Activated CD4-positive, alpha-beta T cell treated with anti-CD3 and anti-CD28 coated beads, Interleukin-2, amount 10 ng/mL, durations not matched to agents 7 days and 5 days (primary cell): ENCODE data around the gene WNT2B. TPM values are rescaled to one million over a fixed set of nuclear protein-coding genes. Genes with fewer than 3 reads are reported as not detected.

ENCODE experiments used
- CTCF ChIA-PET: fragments of 350-600 bp; sonication (Branson Sonifier 250); formaldehyde crosslinking; loops from one replicate; lab custom pipeline; 2021; ENCODE audit warnings: antibody characterized with exemption; lab: Charles Lee
- POLR2A ChIA-PET: fragments of 350-600 bp; sonication (Branson Sonifier 250); formaldehyde crosslinking; loops from one replicate; lab custom pipeline; 2021; ENCODE audit warnings: antibody characterized with exemption; lab: Charles Lee
- DNase-seq: peaks from one replicate; pipeline ENCODE4 v3.0.0-alpha.2; 2020
- H3K27ac Mint-ChIP-seq: one replicate; pipeline ENCODE4 v1.8.0; 2021; ENCODE audit warnings: mild to moderate bottlenecking, moderate library complexity, mixed read lengths
- H3K27me3 Mint-ChIP-seq: one replicate; pipeline ENCODE4 v1.8.0; 2021; ENCODE audit warnings: mixed read lengths
- H3K36me3 Mint-ChIP-seq: one replicate; pipeline ENCODE4 v1.8.0; 2021; ENCODE audit warnings: low read depth, mixed read lengths
- H3K4me1 Mint-ChIP-seq: one replicate; pipeline ENCODE4 v1.8.0; 2021; ENCODE audit warnings: mixed read lengths
- H3K4me3 Mint-ChIP-seq: one replicate; pipeline ENCODE4 v1.8.0; 2021; ENCODE audit warnings: mild to moderate bottlenecking, moderate library complexity, mixed read lengths
- H3K9me3 Mint-ChIP-seq: one replicate; pipeline ENCODE4 v1.8.0; 2021; ENCODE audit warnings: mixed read lengths
- total RNA-seq, 2 experiments: library from RNA; stranded (reverse); gene quantifications; one replicate each; pipeline ENCODE4 v1.2.3, GENCODE V29; 2021

Gene WNT2B
- total RNA-seq, 2 experiments from 2014 or later: not detected

- no peaks in the 10 kb centered on the region for H3K9me3 Mint-ChIP-seq
- POLR2A ChIA-PET: no interaction called here
- no peak overlapping the region for H3K4me3 Mint-ChIP-seq
- CTCF ChIA-PET: interaction anchor here (0.6 kb wide), 1 partner anchor 91 kb away, joined by 3 read pairs; no protein-coding TSS in a partner anchor
- no peaks in the 10 kb centered on the region for H3K36me3 Mint-ChIP-seq
- no peak overlapping the region for H3K27ac Mint-ChIP-seq
- H3K4me1 Mint-ChIP-seq: no peaks in the 10 kb centered on the region
- no peaks in the 10 kb centered on the region for H3K27me3 Mint-ChIP-seq
- DNase-seq: no peak
Observed at GRCh38 chr1:112536561-112536960, 27.8 kb downstream of the WNT2B start.

- no peaks in the 10 kb centered on the region for H3K36me3 Mint-ChIP-seq
- ChIA-PET CTCF (no interaction called here), POLR2A (no interaction called here)
- no peak overlapping the region for H3K4me3 Mint-ChIP-seq
- no peak overlapping the region for H3K27ac Mint-ChIP-seq
- no peaks in the 10 kb centered on the region for H3K27me3 Mint-ChIP-seq
- no peaks in the 10 kb centered on the region for H3K9me3 Mint-ChIP-seq
- no peak for DNase-seq
- no peaks in the 10 kb centered on the region for H3K4me1 Mint-ChIP-seq
Observed at GRCh38 chr1:112537456-112537855, 28.7 kb downstream of the WNT2B start.

- Mint-ChIP-seq H3K27ac (no peak overlapping the region), H3K9me3 (no peaks in the 10 kb centered on the region), H3K4me3 (no peak overlapping the region), H3K36me3 (no peaks in the 10 kb centered on the region), H3K27me3 (no peaks in the 10 kb centered on the region), H3K4me1 (no peaks in the 10 kb centered on the region)
- no peak for DNase-seq
- POLR2A ChIA-PET: no interaction called here
- CTCF ChIA-PET: interaction anchor here (1.6 kb wide), 1 partner anchor 11 kb away, joined by 3 read pairs; no protein-coding TSS in a partner anchor
Observed at GRCh38 chr1:112538883-112539282, 30.1 kb downstream of the WNT2B start.

GRCh38 chr1:112540226-112540794, 31.5 kb downstream of the WNT2B start:
- Mint-ChIP-seq H3K4me3 (no peak overlapping the region), H3K27ac (no peak overlapping the region), H3K4me1 (no peaks in the 10 kb centered on the region), H3K9me3 (no peaks in the 10 kb centered on the region), H3K27me3 (no peaks in the 10 kb centered on the region), H3K36me3 (no peaks in the 10 kb centered on the region)
- POLR2A ChIA-PET: no interaction called here
- CTCF ChIA-PET: interaction anchor here (0.7 kb wide), 1 partner anchor 1196 kb away, joined by 5 read pairs; no protein-coding TSS in a partner anchor
- no peak for DNase-seq

- CTCF ChIA-PET: interaction anchor here (0.6 to 1.0 kb wide), 2 partner anchors 39 to 57 kb away, joined by 3 to 4 read pairs; no protein-coding TSS in a partner anchor
- no peaks in the 10 kb centered on the region for H3K4me1 Mint-ChIP-seq
- H3K27ac Mint-ChIP-seq: no peak overlapping the region
- no peak overlapping the region for H3K4me3 Mint-ChIP-seq
- H3K9me3 Mint-ChIP-seq: no peaks in the 10 kb centered on the region
- no peaks in the 10 kb centered on the region for H3K27me3 Mint-ChIP-seq
- no peak for DNase-seq
- POLR2A ChIA-PET: interaction anchor here (0.6 kb wide), 1 partner anchor 35 kb away, joined by 3 read pairs; no protein-coding TSS in a partner anchor
- H3K36me3 Mint-ChIP-seq: no peaks in the 10 kb centered on the region
Observed at GRCh38 chr1:112541299-112541698, 32.5 kb downstream of the WNT2B start.

GRCh38 chr1:112542206-112542973, 33.6 kb downstream of the WNT2B start:
- CTCF ChIA-PET: interaction anchor here (0.7 to 1.6 kb wide), 4 partner anchors 11 to 40 kb away, joined by 3 to 6 read pairs (median 3); no protein-coding TSS in a partner anchor
- H3K4me1 Mint-ChIP-seq: no peaks in the 10 kb centered on the region
- POLR2A ChIA-PET: no interaction called here

GRCh38 chr1:112544011-112544688, 35.4 kb downstream of the WNT2B start:
- POLR2A ChIA-PET: no interaction called here
- peaks cover 1% of the 10 kb centered on the region for H3K36me3 Mint-ChIP-seq

More at GRCh38 chr1:112542206-112542973, 33.6 kb downstream of the WNT2B start:
- DNase-seq: no peak
- H3K9me3 Mint-ChIP-seq: no peaks in the 10 kb centered on the region
- H3K27me3 Mint-ChIP-seq: no peaks in the 10 kb centered on the region
- no peak overlapping the region for H3K27ac Mint-ChIP-seq
- no peaks in the 10 kb centered on the region for H3K36me3 Mint-ChIP-seq
- no peak overlapping the region for H3K4me3 Mint-ChIP-seq

GRCh38 chr1:112544751-112545150, 36.0 kb downstream of the WNT2B start:
- no peak overlapping the region for H3K27ac Mint-ChIP-seq
- POLR2A ChIA-PET: no interaction called here

More at GRCh38 chr1:112544011-112544688, 35.4 kb downstream of the WNT2B start:
- no peak for DNase-seq
- CTCF ChIA-PET: interaction anchor here (0.6 to 1.3 kb wide), 4 partner anchors 9 to 142 kb away, joined by 3 to 5 read pairs (median 3); no protein-coding TSS in a partner anchor
- no peaks in the 10 kb centered on the region for H3K9me3 Mint-ChIP-seq
- no peaks in the 10 kb centered on the region for H3K27me3 Mint-ChIP-seq
- H3K4me1 Mint-ChIP-seq: no peaks in the 10 kb centered on the region
- H3K27ac Mint-ChIP-seq: no peak overlapping the region
- H3K4me3 Mint-ChIP-seq: no peak overlapping the region

GRCh38 chr1:112546076-112546475, 37.3 kb downstream of the WNT2B start:
- no peak overlapping the region for H3K4me3 Mint-ChIP-seq
- CTCF ChIA-PET: interaction anchor here (0.8 kb wide), 1 partner anchor 107 kb away, joined by 6 read pairs; no protein-coding TSS in a partner anchor
- DNase-seq: no peak
- H3K27me3 Mint-ChIP-seq: no peaks in the 10 kb centered on the region
- H3K9me3 Mint-ChIP-seq: no peaks in the 10 kb centered on the region
- no peak overlapping the region for H3K27ac Mint-ChIP-seq
- H3K36me3 Mint-ChIP-seq: peaks cover 1% of the 10 kb centered on the region
- POLR2A ChIA-PET: no interaction called here
- no peaks in the 10 kb centered on the region for H3K4me1 Mint-ChIP-seq

More at GRCh38 chr1:112544751-112545150, 36.0 kb downstream of the WNT2B start:
- H3K36me3 Mint-ChIP-seq: peaks cover 1% of the 10 kb centered on the region
- H3K4me1 Mint-ChIP-seq: no peaks in the 10 kb centered on the region
- CTCF ChIA-PET: interaction anchor here (1.3 kb wide), 1 partner anchor 42 kb away, joined by 3 read pairs; no protein-coding TSS in a partner anchor
- no peak overlapping the region for H3K4me3 Mint-ChIP-seq
- DNase-seq: no peak
- H3K9me3 Mint-ChIP-seq: no peaks in the 10 kb centered on the region
- H3K27me3 Mint-ChIP-seq: no peaks in the 10 kb centered on the region

GRCh38 chr1:112548547-112548946, 39.8 kb downstream of the WNT2B start:
- Mint-ChIP-seq H3K9me3 (no peaks in the 10 kb centered on the region), H3K36me3 (peaks cover 1% of the 10 kb centered on the region), H3K4me1 (no peaks in the 10 kb centered on the region), H3K27me3 (no peaks in the 10 kb centered on the region), H3K27ac (no peak overlapping the region), H3K4me3 (no peak overlapping the region)
- no peak for DNase-seq
- ChIA-PET POLR2A (no interaction called here), CTCF (interaction anchor here (0.7 kb wide), 1 partner anchor 13 kb away, joined by 7 read pairs; no protein-coding TSS in a partner anchor)

- no peaks in the 10 kb centered on the region for H3K27me3 Mint-ChIP-seq
- H3K4me1 Mint-ChIP-seq: no peaks in the 10 kb centered on the region
- ChIA-PET POLR2A (no interaction called here), CTCF (interaction anchor here (0.6 kb wide), 1 partner anchor 344 kb away, joined by 3 read pairs; no protein-coding TSS in a partner anchor)
- DNase-seq: no peak
- H3K27ac Mint-ChIP-seq: no peak overlapping the region
- H3K36me3 Mint-ChIP-seq: peaks cover 1% of the 10 kb centered on the region
- no peak overlapping the region for H3K4me3 Mint-ChIP-seq
- no peaks in the 10 kb centered on the region for H3K9me3 Mint-ChIP-seq
Observed at GRCh38 chr1:112549590-112549989, 40.8 kb downstream of the WNT2B start.

- ChIA-PET POLR2A (no interaction called here), CTCF (no interaction called here)
- peaks cover 6% of the 10 kb centered on the region for H3K4me1 Mint-ChIP-seq
- H3K27me3 Mint-ChIP-seq: no peaks in the 10 kb centered on the region
- DNase-seq: no peak
- H3K4me3 Mint-ChIP-seq: no peak overlapping the region
- H3K9me3 Mint-ChIP-seq: no peaks in the 10 kb centered on the region
- H3K36me3 Mint-ChIP-seq: no peaks in the 10 kb centered on the region
- no peak overlapping the region for H3K27ac Mint-ChIP-seq
Observed at GRCh38 chr1:112554411-112554810, 45.6 kb downstream of the WNT2B start.
